ENCODE measurements around the gene TNFRSF8. TPM values are rescaled to one million over a fixed set of nuclear protein-coding genes. Genes with fewer than 3 reads are reported as not detected.
"Not testable (repeated sequence)": the region's sequence is repeated elsewhere in the genome, so short reads cannot be mapped to it uniquely, and the experiment has no call there.

TNFRSF8 gene
- total RNA-seq, 2 donors from 2014 or later: 0.32 to 4.7 TPM

- no peak overlapping the region for H3K4me3 ChIP-seq
- no peak for DNase-seq (ENCODE audit: low spot score)
- no peaks in the 10 kb centered on the region for H3K36me3 ChIP-seq
- H3K27ac ChIP-seq: no peak overlapping the region
- no peaks in the 10 kb centered on the region for H3K27me3 ChIP-seq (replicated peaks; ENCODE audit: insufficient read depth)
- no peaks in the 10 kb centered on the region for H3K9me3 ChIP-seq
- H3K4me1 ChIP-seq (replicated peaks): no peaks in the 10 kb centered on the region
- TF ChIP-seq POLR2AphosphoS5 (IDR thresholded peaks at IDR 0.05) (no peak), CTCF (IDR thresholded peaks at IDR 0.05) (no peak), POLR2A (IDR thresholded peaks at IDR 0.05) (no peak)
- intact Hi-C loops (cut with DNase I): no loop called here
These were observed 34.2 kb downstream of the TNFRSF8 start for GRCh38 chr1:12097321-12097720.

- Histone ChIP-seq H3K4me3 (no peak overlapping the region), H3K9me3 (no peaks in the 10 kb centered on the region), H3K27ac (no peak overlapping the region), H3K27me3 (replicated peaks; ENCODE audit: insufficient read depth) (no peaks in the 10 kb centered on the region), H3K4me1 (replicated peaks) (no peaks in the 10 kb centered on the region), H3K36me3 (no peaks in the 10 kb centered on the region)
- no peak for TF ChIP-seq POLR2AphosphoS5 (IDR thresholded peaks at IDR 0.05)
- TF ChIP-seq CTCF (IDR thresholded peaks at IDR 0.05): no peak
- no peak for TF ChIP-seq POLR2A (IDR thresholded peaks at IDR 0.05)
- intact Hi-C loops (cut with DNase I): no loop called here
- WGBS: 45% methylated on average over 1 of the region's 1 CpG
- no peak for DNase-seq (ENCODE audit: low spot score)
These were observed 35.7 kb downstream of the TNFRSF8 start for GRCh38 chr1:12098786-12099185.

GRCh38 chr1:12099610-12100009, 36.5 kb downstream of the TNFRSF8 start:
- WGBS: 67% methylated on average over 7 of the region's 7 CpGs
- H3K27me3 ChIP-seq (replicated peaks; ENCODE audit: insufficient read depth): no peaks in the 10 kb centered on the region
- no peaks in the 10 kb centered on the region for H3K36me3 ChIP-seq
- TF ChIP-seq CTCF (IDR thresholded peaks at IDR 0.05) (no peak), POLR2A (IDR thresholded peaks at IDR 0.05) (no peak), POLR2AphosphoS5 (IDR thresholded peaks at IDR 0.05) (no peak)
- H3K4me3 ChIP-seq: no peak overlapping the region
- H3K9me3 ChIP-seq: no peaks in the 10 kb centered on the region
- intact Hi-C loops (cut with DNase I): no loop called here
- H3K27ac ChIP-seq: no peak overlapping the region
- H3K4me1 ChIP-seq (replicated peaks): no peaks in the 10 kb centered on the region
- no peak for DNase-seq (ENCODE audit: low spot score)

- WGBS: 92% methylated on average over 6 of the region's 6 CpGs
- Histone ChIP-seq H3K4me3 (no peak overlapping the region), H3K27me3 (replicated peaks; ENCODE audit: insufficient read depth) (no peaks in the 10 kb centered on the region), H3K9me3 (no peaks in the 10 kb centered on the region), H3K27ac (no peak overlapping the region), H3K4me1 (replicated peaks) (no peaks in the 10 kb centered on the region), H3K36me3 (no peaks in the 10 kb centered on the region)
- DNase-seq (ENCODE audit: low spot score): no peak
- intact Hi-C loops (cut with DNase I): no loop called here
- TF ChIP-seq POLR2A (IDR thresholded peaks at IDR 0.05) (no peak), CTCF (IDR thresholded peaks at IDR 0.05) (no peak)
These were observed 37.0 kb downstream of the TNFRSF8 start for GRCh38 chr1:12100071-12100470.

GRCh38 chr1:12101120-12101519, 38.0 kb downstream of the TNFRSF8 start:
- H3K4me1 ChIP-seq (replicated peaks); H3K9me3 ChIP-seq; H3K27ac ChIP-seq; DNase-seq (ENCODE audit: low spot score); H3K27me3 ChIP-seq (replicated peaks; ENCODE audit: insufficient read depth); H3K4me3 ChIP-seq; intact Hi-C loops (cut with DNase I); H3K36me3 ChIP-seq: not testable (repeated sequence)
- whole genome bisulfite sequencing: 95% methylated on average over 3 of the region's 3 CpGs
